GM12891 (cell line): ENCODE measurements around the gene INPP5D.

Experiments
- PAX5 ChIP-seq: IDR thresholded peaks from 2 replicates; pipeline ENCODE4 v1.6.1; 2011; ENCODE audit warnings: low read length, moderate library complexity, mild to moderate bottlenecking; ENCODE audit not compliant: insufficient read depth, severe bottlenecking
- POLR2A ChIP-seq: IDR thresholded peaks from 2 replicates; pipeline ENCODE4 v1.6.1; 2011; ENCODE audit warnings: low read depth, low read length, control low read depth
- POLR2AphosphoS5 ChIP-seq: IDR thresholded peaks from 2 replicates; pipeline ENCODE4 v1.6.1; 2011; ENCODE audit warnings: low read depth, low read length, control low read depth
- SPI1 ChIP-seq: IDR thresholded peaks from 2 replicates; pipeline ENCODE4 v1.6.1; 2011; ENCODE audit warnings: low read depth, low read length, control low read depth
- TAF1 ChIP-seq: IDR thresholded peaks from 2 replicates; pipeline ENCODE4 v1.6.1; 2011; ENCODE audit warnings: low read depth, low read length, control low read depth

DNA sequence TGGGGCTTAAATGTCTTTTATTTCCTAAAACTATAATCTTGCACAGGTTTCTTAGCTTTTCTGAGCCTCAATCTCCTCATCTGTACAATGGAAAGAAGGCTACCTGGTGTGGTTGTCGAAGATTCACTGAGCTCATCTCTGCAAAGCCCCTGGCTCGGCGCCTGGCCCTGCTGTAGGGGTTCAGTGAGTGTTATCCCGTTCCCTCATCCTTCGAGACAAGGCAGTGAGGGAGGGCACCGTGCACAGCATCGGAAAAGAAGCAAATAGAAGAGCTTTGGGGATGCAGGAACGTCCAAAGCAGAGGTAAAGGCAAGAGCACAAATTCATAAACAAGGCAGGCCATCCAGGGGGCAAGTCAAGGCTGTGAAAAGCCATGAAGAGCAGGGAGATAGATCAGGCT is 150.1 kb downstream of the INPP5D start:
- TF ChIP-seq POLR2A (no peak), SPI1 (no peak), TAF1 (no peak), POLR2AphosphoS5 (no peak), PAX5 (no peak)
